Natural killer cell treated with Interleukin-12 subunit alpha and Interleukin-12 subunit beta and Interleukin-15 and Interleukin-18, amount 100 ng/mL, for 72 hours (primary cell): Measurements from ENCODE around the gene TRPC4. TPM values are rescaled to one million over a fixed set of nuclear protein-coding genes. Genes with fewer than 3 reads are reported as not detected.

Experiments used
- ATAC-seq, 2 donors: fragments of 150-1000 bp; cut with Tn5 transposase in 1 of 2; sonication (Bioruptor Pico), chemical (Tn5 transposase) in 1 of 2; 2 replicates each; pipeline ENCODE4 v1.10.0; 2021
- DNase-seq: peaks from one replicate; pipeline ENCODE4 v3.0.0; 2022; ENCODE audit warnings: low spot score
- H3K27ac Mint-ChIP-seq, 2 donors: 1 replicate in 1 of 2; 2 replicates in 1 of 2; pipeline ENCODE4 v1.8.0; 2022; ENCODE audit warnings: mixed read lengths in 2 of 2, mild to moderate bottlenecking in 1 of 2, moderate library complexity in 1 of 2
- H3K27me3 Mint-ChIP-seq, 2 donors: 1 replicate in 1 of 2; 2 replicates in 1 of 2; pipeline ENCODE4 v1.8.0; 2022; ENCODE audit warnings: mixed read lengths in 2 of 2
- H3K36me3 Mint-ChIP-seq: one replicate; pipeline ENCODE4 v1.8.0; 2022; ENCODE audit warnings: mixed read lengths
- H3K4me1 Mint-ChIP-seq, 2 donors: 1 replicate in 1 of 2; 2 replicates in 1 of 2; pipeline ENCODE4 v1.8.0; 2022; ENCODE audit warnings: low read depth in 2 of 2, mixed read lengths in 2 of 2, mild to moderate bottlenecking in 1 of 2
- H3K4me3 Mint-ChIP-seq: one replicate; pipeline ENCODE4 v1.8.0; 2022; ENCODE audit warnings: mixed read lengths
- H3K9me3 Mint-ChIP-seq: 2 replicates; pipeline ENCODE4 v1.8.0; 2022; ENCODE audit warnings: mixed read lengths
- total RNA-seq, 2 donors: library from RNA; stranded (reverse); gene quantifications; one replicate each; pipeline ENCODE4 v1.2.3, GENCODE V29; 2022

Gene TRPC4
- total RNA-seq, 2 donors from 2014 or later, result not detected

DNA sequence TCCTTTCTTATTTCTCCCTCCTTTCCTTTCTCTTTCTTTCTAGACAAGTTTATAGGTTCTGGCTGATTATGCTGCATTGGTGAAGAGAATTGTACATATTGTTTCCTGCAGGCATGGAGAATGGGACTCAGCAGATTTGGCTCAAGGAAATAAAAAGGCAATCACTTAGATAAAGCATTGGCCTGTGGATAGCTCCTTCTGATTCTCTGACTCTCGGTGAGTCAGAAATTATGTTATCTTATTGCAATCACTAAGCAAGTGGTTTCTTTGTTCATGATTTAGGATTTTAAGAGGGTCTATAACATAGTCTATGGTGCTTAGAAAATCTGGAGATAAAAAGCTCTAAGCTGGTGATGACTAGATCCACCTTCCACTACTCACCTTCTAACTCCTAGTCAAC is 217.0 kb downstream of the TRPC4 start:
- ATAC-seq, result no peak
- Mint-ChIP-seq H3K9me3 (peaks cover 4% of the 10 kb centered on the region), H3K4me3 (no peak overlapping the region), H3K27ac (no peak overlapping the region), H3K4me1 (no peaks in the 10 kb centered on the region), H3K36me3 (no peaks in the 10 kb centered on the region), H3K27me3 (no peaks in the 10 kb centered on the region)
- DNase-seq, result no peak

DNA sequence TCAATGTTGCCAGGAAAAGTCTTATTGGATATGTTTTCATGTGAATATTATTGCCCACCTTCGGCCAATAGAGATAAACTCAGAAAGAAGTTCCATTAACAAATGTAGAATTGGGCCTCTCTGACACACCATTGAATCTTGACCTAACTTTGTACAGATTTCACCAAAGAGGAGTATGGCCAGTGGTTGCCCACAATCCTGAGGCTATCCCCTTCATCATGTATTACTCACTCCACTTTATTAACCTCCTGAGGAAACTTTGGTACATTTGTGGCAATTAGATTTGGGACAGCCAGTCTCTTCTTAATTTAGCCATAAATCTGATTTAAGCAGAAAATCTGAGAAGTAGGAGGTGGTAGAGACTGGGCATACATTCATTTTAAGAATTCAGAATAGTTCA is 217.7 kb downstream of the TRPC4 start:
- H3K27me3 Mint-ChIP-seq, result no peaks in the 10 kb centered on the region
- H3K36me3 Mint-ChIP-seq, result no peaks in the 10 kb centered on the region
- H3K27ac Mint-ChIP-seq, result no peak overlapping the region
- DNase-seq (no peak), ATAC-seq (no peak)
- peaks cover 9% of the 10 kb centered on the region for H3K9me3 Mint-ChIP-seq
- H3K4me3 Mint-ChIP-seq, result no peak overlapping the region
- H3K4me1 Mint-ChIP-seq, result no peaks in the 10 kb centered on the region

DNA sequence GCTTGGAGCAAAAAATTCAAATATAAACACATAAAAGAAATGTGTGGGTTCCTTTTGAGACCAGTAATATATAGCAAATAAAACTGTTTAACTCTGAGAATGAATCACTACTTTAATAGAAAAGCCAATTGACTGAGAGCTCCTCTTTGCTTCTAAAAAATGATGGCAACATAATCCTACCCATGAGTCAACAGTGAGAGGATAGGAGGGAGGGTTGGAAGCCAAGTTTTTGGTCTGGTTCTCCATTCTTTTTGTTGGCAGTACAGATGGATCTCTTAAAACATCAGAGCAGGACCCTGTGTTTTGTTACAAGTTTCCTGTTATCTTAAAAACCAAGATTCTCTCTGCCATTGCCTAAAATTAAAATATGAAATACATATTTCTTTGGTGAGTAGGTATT is 221.0 kb downstream of the TRPC4 start:
- ATAC-seq, result no peak
- H3K4me1 Mint-ChIP-seq, result no peaks in the 10 kb centered on the region
- no peak overlapping the region for H3K4me3 Mint-ChIP-seq
- no peaks in the 10 kb centered on the region for H3K27me3 Mint-ChIP-seq
- H3K9me3 Mint-ChIP-seq, result peaks cover 9% of the 10 kb centered on the region
- no peak for DNase-seq
- H3K36me3 Mint-ChIP-seq, result no peaks in the 10 kb centered on the region
- no peak overlapping the region for H3K27ac Mint-ChIP-seq

DNA sequence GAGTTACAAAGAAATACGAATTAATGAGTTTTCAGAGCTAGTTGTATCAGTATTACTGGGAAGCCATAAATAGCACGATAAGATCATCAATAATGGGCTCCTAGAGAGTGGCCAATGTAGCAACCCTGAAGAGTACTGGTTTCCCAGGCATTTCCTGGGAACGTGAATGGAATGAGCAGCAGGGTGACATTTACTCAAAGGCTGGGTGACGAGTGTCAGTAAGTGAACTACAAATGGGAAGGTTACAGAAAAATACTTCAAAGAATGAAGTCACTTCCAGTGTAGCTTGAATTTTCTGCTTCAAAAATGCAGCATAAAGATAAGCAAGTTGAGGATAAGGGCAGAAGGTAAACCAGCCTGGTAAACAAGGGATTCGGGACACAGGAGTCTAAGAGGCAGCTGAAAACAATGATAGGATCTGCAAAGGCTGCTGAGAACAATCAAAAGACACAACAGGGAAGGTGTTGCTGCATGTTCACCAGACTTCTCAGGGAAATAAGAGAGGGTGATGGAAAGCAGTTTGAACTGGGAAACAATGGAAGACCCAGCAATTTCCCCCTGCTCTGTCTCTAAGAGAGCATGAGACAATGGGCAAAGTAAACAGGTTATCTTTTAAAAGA is 222.4 kb downstream of the TRPC4 start:
- no peaks in the 10 kb centered on the region for H3K4me1 Mint-ChIP-seq
- ATAC-seq (no peak), DNase-seq (no peak)
- H3K9me3 Mint-ChIP-seq, result peaks cover 14% of the 10 kb centered on the region
- no peak overlapping the region for H3K27ac Mint-ChIP-seq
- H3K36me3 Mint-ChIP-seq, result no peaks in the 10 kb centered on the region
- H3K4me3 Mint-ChIP-seq, result no peak overlapping the region
- H3K27me3 Mint-ChIP-seq, result no peaks in the 10 kb centered on the region

DNA sequence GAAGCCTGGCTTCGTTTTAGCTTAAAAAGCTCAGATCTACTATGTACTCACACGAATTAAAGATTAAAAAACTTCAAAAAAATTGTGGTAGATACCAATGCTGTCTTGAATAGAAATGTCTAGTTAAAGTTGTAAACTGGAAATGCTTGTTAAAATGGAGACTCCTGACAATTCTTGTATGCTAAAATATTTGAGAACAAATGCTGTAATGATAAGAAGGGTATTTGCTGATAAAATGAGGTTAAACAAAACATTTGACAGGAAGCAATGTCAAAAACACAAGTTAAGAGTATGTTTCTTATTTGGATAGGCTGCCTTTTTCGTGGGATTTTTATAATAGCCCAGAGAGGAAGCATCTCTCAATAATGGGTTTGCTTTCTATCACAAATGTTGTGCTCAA is 223.0 kb downstream of the TRPC4 start:
- Mint-ChIP-seq H3K27ac (no peak overlapping the region), H3K27me3 (no peaks in the 10 kb centered on the region), H3K36me3 (no peaks in the 10 kb centered on the region), H3K9me3 (peaks cover 14% of the 10 kb centered on the region), H3K4me1 (no peaks in the 10 kb centered on the region), H3K4me3 (no peak overlapping the region)
- ATAC-seq (no peak), DNase-seq (no peak)

DNA sequence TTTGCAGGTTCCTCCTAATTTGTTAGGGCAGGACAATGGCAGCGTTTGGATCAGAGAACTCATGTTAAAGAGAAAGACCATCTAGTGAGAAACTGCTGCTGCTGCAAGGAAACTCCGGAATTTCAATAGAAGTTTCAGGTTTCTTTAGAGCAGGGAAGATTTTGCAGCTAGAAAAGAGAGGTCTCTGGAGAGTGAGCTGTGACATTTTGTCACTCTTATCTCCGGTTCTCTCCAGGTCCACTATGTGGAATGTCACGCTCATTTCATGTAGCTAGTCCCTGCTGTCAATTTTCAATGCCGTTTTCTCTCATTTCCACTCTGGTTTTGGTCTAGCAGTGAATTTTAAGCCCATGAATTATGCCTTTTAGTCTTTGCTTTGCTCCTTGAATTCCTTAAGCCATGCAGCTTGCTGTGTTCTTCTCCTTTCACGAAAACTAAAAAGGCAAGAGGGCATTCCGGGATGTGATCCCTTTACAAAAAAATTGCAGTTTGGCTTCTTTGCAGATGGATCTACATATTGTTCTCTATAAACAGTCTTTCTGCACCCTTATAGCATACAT is 224.3 kb downstream of the TRPC4 start:
- ATAC-seq (no peak), DNase-seq (no peak)
- Mint-ChIP-seq H3K27ac (no peak overlapping the region), H3K4me3 (no peak overlapping the region), H3K4me1 (no peaks in the 10 kb centered on the region), H3K27me3 (no peaks in the 10 kb centered on the region), H3K9me3 (peaks cover 10% of the 10 kb centered on the region), H3K36me3 (no peaks in the 10 kb centered on the region)

DNA sequence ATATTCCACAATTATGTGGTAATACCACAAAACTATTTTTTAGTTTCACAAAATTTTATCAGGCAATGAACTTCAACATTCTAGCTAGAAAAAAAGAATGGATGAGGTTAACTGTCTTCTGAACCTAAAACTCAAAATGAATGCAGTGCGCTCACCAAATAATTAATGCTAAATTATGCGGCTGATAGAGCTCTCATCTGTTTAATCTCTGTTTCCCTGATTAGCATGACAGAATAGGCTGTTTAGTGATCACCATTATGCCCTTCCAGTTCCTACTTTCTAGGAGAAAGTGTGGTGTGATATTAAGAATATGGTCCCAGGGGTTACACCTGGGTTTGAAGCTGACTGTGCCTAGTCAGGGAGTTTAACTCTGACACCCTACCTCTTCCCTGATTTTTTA is 228.2 kb downstream of the TRPC4 start:
- Mint-ChIP-seq H3K9me3 (peaks cover 9% of the 10 kb centered on the region), H3K36me3 (no peaks in the 10 kb centered on the region)
- ATAC-seq, result no peak

DNA sequence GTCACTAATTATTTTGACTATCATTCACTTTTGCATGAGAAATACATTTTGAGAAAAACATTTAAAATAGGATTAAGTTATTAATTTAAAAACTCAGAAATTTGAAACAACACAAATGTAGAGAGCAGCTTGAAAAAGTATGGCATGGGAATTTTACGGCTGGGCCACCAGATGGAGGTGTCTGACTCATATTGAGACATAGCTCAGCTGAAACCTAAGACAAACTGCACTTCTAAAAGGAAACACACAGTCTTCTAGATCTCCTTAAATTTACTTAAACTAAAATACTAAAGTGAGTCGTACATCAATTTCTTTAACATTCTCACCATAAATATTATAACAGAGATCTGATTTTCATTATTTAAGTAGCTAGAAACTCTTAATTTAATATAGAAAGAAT is 229.1 kb downstream of the TRPC4 start:
- Mint-ChIP-seq H3K4me1 (no peaks in the 10 kb centered on the region), H3K4me3 (no peak overlapping the region), H3K27me3 (no peaks in the 10 kb centered on the region), H3K9me3 (peaks cover 9% of the 10 kb centered on the region), H3K27ac (no peak overlapping the region), H3K36me3 (no peaks in the 10 kb centered on the region)
- ATAC-seq (no peak), DNase-seq (no peak)

More for the DNA sequence above, 228.2 kb downstream of the TRPC4 start:
- H3K27ac Mint-ChIP-seq, result no peak overlapping the region
- no peak overlapping the region for H3K4me3 Mint-ChIP-seq
- H3K4me1 Mint-ChIP-seq, result no peaks in the 10 kb centered on the region
- no peaks in the 10 kb centered on the region for H3K27me3 Mint-ChIP-seq
- DNase-seq, result no peak

DNA sequence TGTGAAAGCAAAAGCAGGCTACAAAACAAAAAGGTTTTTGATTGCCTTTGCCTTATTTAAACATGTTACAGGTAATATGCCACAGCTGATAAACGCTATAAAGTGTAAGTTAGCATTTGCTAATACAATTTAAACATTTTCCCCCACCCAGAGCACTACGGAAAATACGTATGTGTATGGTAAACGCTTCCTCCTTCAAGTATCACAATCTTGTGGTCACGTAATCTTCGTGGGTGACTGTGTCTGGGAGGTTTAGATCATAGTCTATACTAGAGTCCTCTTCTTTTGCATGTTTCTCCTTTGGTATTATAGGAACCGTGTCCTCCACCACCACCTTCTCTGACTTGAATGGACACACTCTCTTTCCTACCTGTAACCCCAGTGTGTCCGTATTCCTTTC is 232.9 kb downstream of the TRPC4 start:
- DNase-seq (no peak), ATAC-seq (no peak)
- no peaks in the 10 kb centered on the region for H3K4me1 Mint-ChIP-seq
- H3K4me3 Mint-ChIP-seq, result no peak overlapping the region
- no peaks in the 10 kb centered on the region for H3K36me3 Mint-ChIP-seq
- H3K27me3 Mint-ChIP-seq, result no peaks in the 10 kb centered on the region
- H3K27ac Mint-ChIP-seq, result no peak overlapping the region
- H3K9me3 Mint-ChIP-seq, result peaks cover 4% of the 10 kb centered on the region

DNA sequence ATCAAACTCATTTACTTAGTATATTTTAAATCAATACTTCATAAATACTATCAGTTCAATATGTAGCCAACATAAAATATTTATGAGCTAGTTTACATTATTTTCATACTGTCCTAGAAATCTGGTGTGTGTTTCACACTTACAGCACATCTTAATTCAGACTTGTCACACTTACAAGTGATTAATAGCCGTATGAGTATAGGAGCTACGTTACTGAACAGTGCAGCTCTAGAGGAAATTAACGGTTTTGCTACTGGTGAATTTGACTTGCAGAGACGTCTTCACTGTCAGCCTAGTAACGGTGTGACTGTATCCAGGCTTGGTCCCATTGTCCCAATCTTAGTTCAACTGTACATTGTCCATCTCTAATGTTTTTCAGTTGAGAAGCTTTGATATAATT is 237.3 kb downstream of the TRPC4 start:
- Mint-ChIP-seq H3K4me1 (no peaks in the 10 kb centered on the region), H3K36me3 (no peaks in the 10 kb centered on the region), H3K4me3 (no peak overlapping the region), H3K9me3 (peaks cover 7% of the 10 kb centered on the region), H3K27me3 (no peaks in the 10 kb centered on the region), H3K27ac (no peak overlapping the region)
- ATAC-seq, result no peak
- DNase-seq, result no peak

DNA sequence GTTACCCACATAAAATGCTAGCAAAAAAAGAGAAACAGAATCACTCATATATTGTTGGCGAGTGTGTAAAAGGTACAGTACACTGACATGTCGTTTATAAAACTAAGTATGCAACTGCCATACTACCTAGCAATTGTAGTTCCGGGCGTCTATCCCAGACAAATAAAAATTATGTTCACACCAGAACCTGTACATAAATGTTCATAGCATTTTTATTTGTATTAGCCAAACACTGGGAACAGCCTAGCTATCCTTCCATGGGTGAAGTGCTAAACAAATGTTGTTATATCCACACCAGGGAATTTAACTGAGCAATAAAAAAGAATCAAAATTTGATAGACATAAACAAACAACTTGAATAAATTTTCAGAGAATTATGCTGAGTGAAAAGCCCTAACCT is 242.1 kb downstream of the TRPC4 start:
- ATAC-seq, result no peak
- no peak for DNase-seq
- no peak overlapping the region for H3K4me3 Mint-ChIP-seq

DNA sequence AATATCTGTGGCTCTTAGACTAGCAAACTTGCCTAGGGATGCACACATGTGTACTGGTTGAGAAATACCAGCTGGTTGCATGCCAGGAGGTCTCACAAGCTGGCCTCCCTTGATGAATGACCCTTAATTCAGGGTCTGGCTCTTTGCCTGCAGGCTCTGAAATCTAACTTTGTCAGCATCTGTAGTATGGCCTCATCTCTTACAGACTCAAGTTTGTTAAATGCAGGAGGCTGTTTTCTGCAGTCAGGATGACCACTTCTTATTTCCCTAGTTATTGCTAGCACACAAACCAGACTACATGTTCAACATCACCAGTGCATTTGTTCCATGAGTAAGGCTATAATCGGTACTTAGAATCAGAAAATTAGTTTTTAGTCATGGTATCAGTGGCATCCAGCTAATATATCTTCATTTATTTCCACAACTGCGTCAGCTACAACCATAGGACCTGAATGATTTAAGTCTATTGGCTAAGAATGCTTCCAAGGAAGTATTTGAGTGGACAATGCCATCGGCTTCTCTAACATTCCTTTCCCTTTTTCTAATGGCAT is 247.7 kb downstream of the TRPC4 start:
- DNase-seq, result no peak
- peaks cover 4% of the 10 kb centered on the region for H3K36me3 Mint-ChIP-seq
- ATAC-seq, result no peak
- H3K4me3 Mint-ChIP-seq, result no peak overlapping the region
- no peaks in the 10 kb centered on the region for H3K4me1 Mint-ChIP-seq
- H3K27me3 Mint-ChIP-seq, result no peaks in the 10 kb centered on the region
- H3K9me3 Mint-ChIP-seq, result peaks cover 13% of the 10 kb centered on the region
- H3K27ac Mint-ChIP-seq, result no peak overlapping the region

More for the DNA sequence above, 242.1 kb downstream of the TRPC4 start:
- no peaks in the 10 kb centered on the region for H3K4me1 Mint-ChIP-seq
- H3K27me3 Mint-ChIP-seq, result no peaks in the 10 kb centered on the region
- H3K36me3 Mint-ChIP-seq, result no peaks in the 10 kb centered on the region
- H3K27ac Mint-ChIP-seq, result no peak overlapping the region
- H3K9me3 Mint-ChIP-seq, result peaks cover 6% of the 10 kb centered on the region

DNA sequence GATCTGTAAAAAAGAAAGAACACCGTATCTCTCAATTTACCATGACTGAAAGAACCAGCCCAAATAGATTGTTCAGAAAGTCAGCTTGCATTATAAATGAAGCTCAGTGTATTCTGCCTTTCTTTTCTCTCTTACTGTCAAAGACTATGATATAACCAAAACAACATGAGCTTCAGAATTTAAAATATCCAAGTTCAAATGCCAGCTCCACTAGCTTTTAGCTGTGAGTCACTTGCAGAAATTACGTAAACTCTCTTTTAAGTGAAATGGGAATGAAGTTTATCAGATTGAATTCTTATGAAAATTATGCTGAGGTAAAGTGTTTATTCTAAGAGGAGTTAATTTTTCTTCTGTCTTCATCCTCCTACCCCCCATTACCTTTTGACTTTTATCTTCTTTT is 251.0 kb downstream of the TRPC4 start:
- no peak overlapping the region for H3K4me3 Mint-ChIP-seq
- DNase-seq (no peak), ATAC-seq (no peak)
- H3K27ac Mint-ChIP-seq, result no peak overlapping the region
- H3K36me3 Mint-ChIP-seq, result peaks cover 4% of the 10 kb centered on the region
- H3K9me3 Mint-ChIP-seq, result peaks cover 10% of the 10 kb centered on the region
- no peaks in the 10 kb centered on the region for H3K4me1 Mint-ChIP-seq
- no peaks in the 10 kb centered on the region for H3K27me3 Mint-ChIP-seq

DNA sequence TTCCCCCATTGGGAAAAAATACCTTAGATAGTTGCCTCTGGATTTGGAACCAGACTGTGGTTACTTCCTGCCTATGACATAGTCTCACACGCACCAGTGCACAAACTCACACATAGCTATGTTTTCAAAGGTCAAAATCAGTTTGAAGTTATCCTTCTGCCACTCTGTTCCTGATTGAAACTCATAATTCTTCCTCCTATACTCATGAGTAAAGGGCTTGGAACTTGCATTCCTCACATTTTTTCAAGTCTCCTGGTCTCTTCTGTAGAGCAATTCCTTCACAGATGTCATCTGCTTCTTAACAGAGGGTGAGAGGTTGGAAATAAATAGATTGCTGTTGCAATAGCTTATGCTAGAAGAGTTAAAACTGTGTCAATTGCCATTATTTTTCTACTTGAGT is 252.4 kb downstream of the TRPC4 start:
- Mint-ChIP-seq H3K9me3 (peaks cover 8% of the 10 kb centered on the region), H3K4me1 (no peaks in the 10 kb centered on the region), H3K36me3 (peaks cover 4% of the 10 kb centered on the region), H3K27me3 (no peaks in the 10 kb centered on the region), H3K27ac (no peak overlapping the region), H3K4me3 (no peak overlapping the region)
- ATAC-seq (no peak), DNase-seq (no peak)

DNA sequence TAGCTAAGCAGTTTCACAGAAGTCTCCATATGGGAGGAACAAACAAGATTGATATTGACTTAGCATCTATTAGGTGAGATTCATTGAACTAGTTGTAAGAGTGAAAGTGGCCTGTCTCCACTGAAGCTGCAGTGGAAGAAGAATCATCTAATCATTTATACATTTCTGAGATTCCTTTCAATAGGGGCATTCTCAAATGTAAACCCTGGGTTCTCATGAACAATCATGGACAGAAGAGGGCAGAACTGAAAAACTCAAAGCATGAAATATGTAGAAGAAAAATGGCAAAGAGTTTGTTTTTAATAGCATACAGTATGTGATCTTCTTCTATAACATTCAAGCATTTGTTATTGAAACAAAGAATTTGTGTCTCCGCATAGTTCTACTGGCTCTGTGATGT is 253.4 kb downstream of the TRPC4 start:
- Mint-ChIP-seq H3K27me3 (no peaks in the 10 kb centered on the region), H3K9me3 (peaks cover 2% of the 10 kb centered on the region), H3K36me3 (peaks cover 4% of the 10 kb centered on the region), H3K27ac (no peak overlapping the region), H3K4me3 (no peak overlapping the region), H3K4me1 (no peaks in the 10 kb centered on the region)
- ATAC-seq (no peak), DNase-seq (no peak)
